CD8-positive, alpha-beta memory T cell (primary cell): ENCODE data around the gene CACNA2D1. TPM values are rescaled to one million over a fixed set of nuclear protein-coding genes. Genes with fewer than 3 reads are reported as not detected.

Experiments
- CTCF ChIA-PET: fragments of 350-600 bp; sonication (Branson Sonifier 250); formaldehyde crosslinking; loops from one replicate; lab custom pipeline; 2021; ENCODE audit warnings: antibody characterized with exemption; lab: Charles Lee
- POLR2A ChIA-PET: fragments of 350-600 bp; sonication (Branson Sonifier 250); formaldehyde crosslinking; loops from one replicate; lab custom pipeline; 2021; ENCODE audit warnings: antibody characterized with exemption; lab: Charles Lee
- DNase-seq, 5 donors: peaks; one replicate each; pipeline versions ENCODE4 v3.0.0 to v3.0.0-alpha.2; 2020 to 2022; ENCODE audit warnings: mixed read lengths in 1 of 5
- H3K27ac ChIP-seq: one replicate; pipeline ENCODE4 v1.7.0; 2013; ENCODE audit warnings: low read depth, mild to moderate bottlenecking, low read length, moderate library complexity
- H3K27me3 ChIP-seq: 2 replicates; pipeline ENCODE4 v1.7.0; 2013; ENCODE audit warnings: low read length, mild to moderate bottlenecking; ENCODE audit not compliant: insufficient read depth, poor library complexity, severe bottlenecking
- H3K36me3 ChIP-seq: 2 replicates; pipeline ENCODE4 v1.7.0; 2013; ENCODE audit warnings: mild to moderate bottlenecking, low read length, moderate library complexity; ENCODE audit not compliant: insufficient read depth
- H3K4me1 ChIP-seq: 2 replicates; pipeline ENCODE4 v1.7.0; 2013; ENCODE audit warnings: mild to moderate bottlenecking, low read length, moderate library complexity; ENCODE audit not compliant: insufficient read depth
- H3K4me3 ChIP-seq: 2 replicates; pipeline ENCODE4 v1.7.0; 2013; ENCODE audit warnings: mild to moderate bottlenecking, low read length
- H3K9me3 ChIP-seq: 2 replicates; pipeline ENCODE4 v1.7.0; 2013; ENCODE audit warnings: mild to moderate bottlenecking, low read length
- H3K27ac Mint-ChIP-seq, 8 donors: one replicate each; pipeline ENCODE4 v1.8.0; 2020 to 2021; ENCODE audit warnings: mixed read lengths in 8 of 8, mild to moderate bottlenecking in 6 of 8, inconsistent platforms in 3 of 8, moderate library complexity in 3 of 8
- H3K27me3 Mint-ChIP-seq, 2 donors: one replicate each; pipeline ENCODE4 v1.8.0; 2020 to 2021; ENCODE audit warnings: mixed read lengths in 2 of 2, mild to moderate bottlenecking in 1 of 2, moderate library complexity in 1 of 2
- H3K36me3 Mint-ChIP-seq, 3 donors: one replicate each; pipeline ENCODE4 v1.8.0; 2020 to 2021; ENCODE audit warnings: mixed read lengths in 3 of 3, inconsistent platforms in 1 of 3, mild to moderate bottlenecking in 1 of 3
- H3K4me1 Mint-ChIP-seq, 3 donors: one replicate each; pipeline ENCODE4 v1.8.0; 2020 to 2021; ENCODE audit warnings: mixed read lengths in 3 of 3, inconsistent platforms in 1 of 3, mild to moderate bottlenecking in 1 of 3
- H3K4me3 Mint-ChIP-seq, 7 donors: one replicate each; pipeline ENCODE4 v1.8.0; 2020 to 2021; ENCODE audit warnings: mixed read lengths in 7 of 7, mild to moderate bottlenecking in 6 of 7, moderate library complexity in 4 of 7, inconsistent platforms in 2 of 7
- H3K9me3 Mint-ChIP-seq, 5 donors: one replicate each; pipeline ENCODE4 v1.8.0; 2020 to 2022; ENCODE audit warnings: mixed read lengths in 5 of 5, mild to moderate bottlenecking in 3 of 5, moderate library complexity in 2 of 5, inconsistent platforms in 1 of 5
- polyA plus RNA-seq: library from polyadenylated mRNA; unstranded; fragments of 300-500 nt; fragmentation: Illumina TruSeq; gene quantifications from one replicate; pipeline ENCODE4 v1.2.3, GENCODE V29; 2021
- total RNA-seq, 2 experiments: library from RNA; stranded (reverse); gene quantifications; one replicate each; pipeline ENCODE4 v1.2.3, GENCODE V29; 2021

CACNA2D1 gene
- total and polyA plus RNA-seq, 3 experiments from 2014 or later = not detected

GRCh38 chr7:82044497-82045080 lies 399.0 kb downstream of the CACNA2D1 start:
- POLR2A ChIA-PET = no interaction called here
- Mint-ChIP-seq H3K4me1 (no peaks in the 10 kb centered on the region), H3K36me3 (no peaks in the 10 kb centered on the region), H3K27ac (no peak overlapping the region), H3K4me3 (no peak overlapping the region), H3K27me3 (no peaks in the 10 kb centered on the region), H3K9me3 (peaks cover 0 to 7% (median 3%) of the 10 kb centered on the region in 5 donors)
- H3K4me1 ChIP-seq = no peaks in the 10 kb centered on the region
- H3K4me3 ChIP-seq = no peak overlapping the region
- no peaks in the 10 kb centered on the region for H3K36me3 ChIP-seq
- H3K27ac ChIP-seq = no peak overlapping the region
- CTCF ChIA-PET = no interaction called here
- DNase-seq = no peak
- H3K9me3 ChIP-seq = no peaks in the 10 kb centered on the region
- H3K27me3 ChIP-seq = no peaks in the 10 kb centered on the region

GRCh38 chr7:82039621-82040020 lies 404.0 kb downstream of the CACNA2D1 start:
- Histone ChIP-seq H3K4me1 (no peaks in the 10 kb centered on the region), H3K4me3 (no peak overlapping the region), H3K9me3 (no peaks in the 10 kb centered on the region), H3K27ac (no peak overlapping the region), H3K36me3 (no peaks in the 10 kb centered on the region), H3K27me3 (no peaks in the 10 kb centered on the region)
- H3K4me1 Mint-ChIP-seq = no peaks in the 10 kb centered on the region
- POLR2A ChIA-PET = no interaction called here
- H3K36me3 Mint-ChIP-seq = no peaks in the 10 kb centered on the region
- H3K27ac Mint-ChIP-seq = no peak overlapping the region
- H3K27me3 Mint-ChIP-seq = no peaks in the 10 kb centered on the region
- peaks cover 0 to 5% (median 3%) of the 10 kb centered on the region in 5 donors for H3K9me3 Mint-ChIP-seq
- DNase-seq = no peak
- no peak overlapping the region for H3K4me3 Mint-ChIP-seq
- CTCF ChIA-PET = no interaction called here

- H3K27me3 Mint-ChIP-seq = no peaks in the 10 kb centered on the region
Observed at GRCh38 chr7:82036146-82036886, 407.3 kb downstream of the CACNA2D1 start.

GRCh38 chr7:82035456-82035855 lies 408.1 kb downstream of the CACNA2D1 start:
- no peaks in the 10 kb centered on the region for H3K4me1 Mint-ChIP-seq
- no peak overlapping the region for H3K4me3 Mint-ChIP-seq
- POLR2A ChIA-PET = no interaction called here
- Histone ChIP-seq H3K4me1 (no peaks in the 10 kb centered on the region), H3K9me3 (no peaks in the 10 kb centered on the region), H3K36me3 (no peaks in the 10 kb centered on the region), H3K27me3 (no peaks in the 10 kb centered on the region), H3K27ac (no peak overlapping the region), H3K4me3 (no peak overlapping the region)
- DNase-seq = no peak
- H3K27me3 Mint-ChIP-seq = no peaks in the 10 kb centered on the region
- H3K36me3 Mint-ChIP-seq = no peaks in the 10 kb centered on the region
- CTCF ChIA-PET = no interaction called here
- H3K9me3 Mint-ChIP-seq = peaks cover 0 to 5% (median 2%) of the 10 kb centered on the region in 5 donors
- H3K27ac Mint-ChIP-seq = no peak overlapping the region

More at GRCh38 chr7:82036146-82036886, 407.3 kb downstream of the CACNA2D1 start:
- Histone ChIP-seq H3K4me1 (no peaks in the 10 kb centered on the region), H3K27me3 (no peaks in the 10 kb centered on the region), H3K27ac (no peak overlapping the region), H3K4me3 (no peak overlapping the region), H3K36me3 (no peaks in the 10 kb centered on the region), H3K9me3 (no peaks in the 10 kb centered on the region)
- H3K4me3 Mint-ChIP-seq = no peak overlapping the region
- CTCF ChIA-PET = no interaction called here
- POLR2A ChIA-PET = no interaction called here
- H3K9me3 Mint-ChIP-seq = peaks cover 0 to 5% (median 3%) of the 10 kb centered on the region in 5 donors
- DNase-seq = no peak
- no peaks in the 10 kb centered on the region for H3K4me1 Mint-ChIP-seq
- no peaks in the 10 kb centered on the region for H3K36me3 Mint-ChIP-seq
- no peak overlapping the region for H3K27ac Mint-ChIP-seq

GRCh38 chr7:82032901-82033300 lies 410.7 kb downstream of the CACNA2D1 start:
- Mint-ChIP-seq H3K9me3 (peaks cover 0 to 6% (median 2%) of the 10 kb centered on the region in 5 donors), H3K4me1 (no peaks in the 10 kb centered on the region), H3K27ac (no peak overlapping the region), H3K36me3 (no peaks in the 10 kb centered on the region), H3K27me3 (no peaks in the 10 kb centered on the region), H3K4me3 (no peak overlapping the region)
- no peaks in the 10 kb centered on the region for H3K9me3 ChIP-seq
- no peak for DNase-seq
- H3K36me3 ChIP-seq = no peaks in the 10 kb centered on the region
- ChIA-PET CTCF (no interaction called here), POLR2A (no interaction called here)
- H3K27ac ChIP-seq = no peak overlapping the region
- H3K4me3 ChIP-seq = no peak overlapping the region
- no peaks in the 10 kb centered on the region for H3K27me3 ChIP-seq
- H3K4me1 ChIP-seq = no peaks in the 10 kb centered on the region

- peaks cover 0 to 6% (median 0%) of the 10 kb centered on the region in 5 donors for H3K9me3 Mint-ChIP-seq
- ChIA-PET POLR2A (no interaction called here), CTCF (no interaction called here)
- no peaks in the 10 kb centered on the region for H3K4me1 Mint-ChIP-seq
- Histone ChIP-seq H3K4me3 (no peak overlapping the region), H3K36me3 (no peaks in the 10 kb centered on the region), H3K9me3 (no peaks in the 10 kb centered on the region), H3K27me3 (no peaks in the 10 kb centered on the region), H3K4me1 (no peaks in the 10 kb centered on the region), H3K27ac (no peak overlapping the region)
- no peak for DNase-seq
- no peaks in the 10 kb centered on the region for H3K36me3 Mint-ChIP-seq
- H3K27ac Mint-ChIP-seq = no peak overlapping the region
- H3K27me3 Mint-ChIP-seq = no peaks in the 10 kb centered on the region
- no peak overlapping the region for H3K4me3 Mint-ChIP-seq
Observed at GRCh38 chr7:82029236-82029913, 414.2 kb downstream of the CACNA2D1 start.

- no peaks in the 10 kb centered on the region for H3K36me3 Mint-ChIP-seq
- H3K27ac ChIP-seq = no peak overlapping the region
- POLR2A ChIA-PET = no interaction called here
- no peaks in the 10 kb centered on the region for H3K27me3 Mint-ChIP-seq
- H3K36me3 ChIP-seq = no peaks in the 10 kb centered on the region
- no peak for DNase-seq
- H3K4me1 Mint-ChIP-seq = no peaks in the 10 kb centered on the region
- no peak overlapping the region for H3K27ac Mint-ChIP-seq
- CTCF ChIA-PET = no interaction called here
- H3K9me3 ChIP-seq = no peaks in the 10 kb centered on the region
- H3K4me3 Mint-ChIP-seq = no peak overlapping the region
- H3K27me3 ChIP-seq = no peaks in the 10 kb centered on the region
- peaks cover 0 to 6% (median 0%) of the 10 kb centered on the region in 5 donors for H3K9me3 Mint-ChIP-seq
- no peak overlapping the region for H3K4me3 ChIP-seq
- H3K4me1 ChIP-seq = no peaks in the 10 kb centered on the region
Observed at GRCh38 chr7:82028097-82028496, 415.5 kb downstream of the CACNA2D1 start.

GRCh38 chr7:82021713-82022112 lies 421.9 kb downstream of the CACNA2D1 start:
- ChIA-PET POLR2A (no interaction called here), CTCF (no interaction called here)
- no peak for DNase-seq
- no peaks in the 10 kb centered on the region for H3K36me3 ChIP-seq
- Mint-ChIP-seq H3K36me3 (no peaks in the 10 kb centered on the region), H3K4me1 (no peaks in the 10 kb centered on the region), H3K4me3 (no peak overlapping the region), H3K27me3 (no peaks in the 10 kb centered on the region), H3K9me3 (peaks cover 0 to 8% (median 2%) of the 10 kb centered on the region in 5 donors), H3K27ac (no peak overlapping the region)
- H3K4me3 ChIP-seq = no peak overlapping the region
- H3K27me3 ChIP-seq = no peaks in the 10 kb centered on the region
- H3K27ac ChIP-seq = no peak overlapping the region
- H3K4me1 ChIP-seq = no peaks in the 10 kb centered on the region
- no peaks in the 10 kb centered on the region for H3K9me3 ChIP-seq
